Subcutaneous abdominal adipose tissue (tissue), 5 donors: Measurements from ENCODE around the gene ZNF541.

Experiments
- H3K27ac ChIP-seq: one replicate; pipeline ENCODE4 v1.7.0; 2013; ENCODE audit warnings: low read depth, mild to moderate bottlenecking, inconsistent platforms, low read length, moderate library complexity
- H3K27me3 ChIP-seq, 5 donors: one replicate each; pipeline ENCODE4 v1.7.0; 2013; ENCODE audit warnings: low read length in 5 of 5, inconsistent platforms in 1 of 5; ENCODE audit not compliant: control insufficient read depth in 5 of 5, insufficient read depth in 4 of 5
- H3K36me3 ChIP-seq, 5 donors: one replicate each; pipeline ENCODE4 v1.7.0; 2013; ENCODE audit warnings: low read length in 5 of 5; ENCODE audit not compliant: control insufficient read depth in 5 of 5, insufficient read depth in 5 of 5
- H3K4me1 ChIP-seq, 5 donors: one replicate each; pipeline ENCODE4 v1.7.0; 2013; ENCODE audit warnings: low read length in 5 of 5, mild to moderate bottlenecking in 3 of 5, moderate library complexity in 1 of 5; ENCODE audit not compliant: control insufficient read depth in 5 of 5, insufficient read depth in 5 of 5
- H3K4me3 ChIP-seq, 5 donors: one replicate each; pipeline ENCODE4 v1.7.0; 2013; ENCODE audit warnings: low read length in 5 of 5, low read depth in 1 of 5
- H3K9ac ChIP-seq, 5 donors: one replicate each; pipeline ENCODE4 v1.7.0; 2013; ENCODE audit warnings: low read length in 5 of 5, mild to moderate bottlenecking in 4 of 5, moderate library complexity in 3 of 5
- H3K9me3 ChIP-seq, 5 donors: one replicate each; pipeline ENCODE4 v1.7.0; 2013; ENCODE audit warnings: low read length in 5 of 5; ENCODE audit not compliant: control insufficient read depth in 5 of 5
- donor health status: healthy.
- donor health status: healthy.
- donor health status: healthy.
- donor health status: healthy.
- donor health status: healthy.

Gene ZNF541

DNA sequence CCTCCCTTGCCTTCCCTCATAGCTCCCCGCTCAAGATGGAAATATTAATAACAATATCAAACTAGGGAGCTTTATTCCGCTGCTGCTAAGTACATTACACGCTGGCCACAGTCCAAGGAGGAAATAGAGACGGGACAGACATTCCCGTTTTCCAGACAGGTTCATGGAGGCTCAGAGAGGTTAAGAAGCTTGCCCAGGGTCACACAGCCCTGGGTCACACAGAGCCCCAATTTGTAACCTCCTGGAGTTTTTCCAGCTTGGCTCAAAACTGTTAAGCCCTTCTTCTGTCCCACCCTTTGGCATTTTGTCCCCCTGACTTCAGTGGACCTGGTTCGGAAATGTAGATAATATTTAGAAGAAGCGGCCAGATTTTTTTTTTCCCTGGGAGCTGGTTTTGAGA lies 38.0 kb upstream of the ZNF541 start:
- Histone ChIP-seq H3K36me3 (peaks cover 0 to 7% (median 0%) of the 10 kb centered on the region in 5 donors), H3K4me1 (peaks cover 2 to 43% (median 41%) of the 10 kb centered on the region in 5 donors), H3K27me3 (no peaks in the 10 kb centered on the region), H3K4me3 (peak overlapping the region; percentile 41 to 98 (median 70)), H3K9ac (peak overlapping the region; percentile 56 to 86 (median 80)), H3K27ac (peak overlapping the region; percentile 37), H3K9me3 (no peaks in the 10 kb centered on the region)

DNA sequence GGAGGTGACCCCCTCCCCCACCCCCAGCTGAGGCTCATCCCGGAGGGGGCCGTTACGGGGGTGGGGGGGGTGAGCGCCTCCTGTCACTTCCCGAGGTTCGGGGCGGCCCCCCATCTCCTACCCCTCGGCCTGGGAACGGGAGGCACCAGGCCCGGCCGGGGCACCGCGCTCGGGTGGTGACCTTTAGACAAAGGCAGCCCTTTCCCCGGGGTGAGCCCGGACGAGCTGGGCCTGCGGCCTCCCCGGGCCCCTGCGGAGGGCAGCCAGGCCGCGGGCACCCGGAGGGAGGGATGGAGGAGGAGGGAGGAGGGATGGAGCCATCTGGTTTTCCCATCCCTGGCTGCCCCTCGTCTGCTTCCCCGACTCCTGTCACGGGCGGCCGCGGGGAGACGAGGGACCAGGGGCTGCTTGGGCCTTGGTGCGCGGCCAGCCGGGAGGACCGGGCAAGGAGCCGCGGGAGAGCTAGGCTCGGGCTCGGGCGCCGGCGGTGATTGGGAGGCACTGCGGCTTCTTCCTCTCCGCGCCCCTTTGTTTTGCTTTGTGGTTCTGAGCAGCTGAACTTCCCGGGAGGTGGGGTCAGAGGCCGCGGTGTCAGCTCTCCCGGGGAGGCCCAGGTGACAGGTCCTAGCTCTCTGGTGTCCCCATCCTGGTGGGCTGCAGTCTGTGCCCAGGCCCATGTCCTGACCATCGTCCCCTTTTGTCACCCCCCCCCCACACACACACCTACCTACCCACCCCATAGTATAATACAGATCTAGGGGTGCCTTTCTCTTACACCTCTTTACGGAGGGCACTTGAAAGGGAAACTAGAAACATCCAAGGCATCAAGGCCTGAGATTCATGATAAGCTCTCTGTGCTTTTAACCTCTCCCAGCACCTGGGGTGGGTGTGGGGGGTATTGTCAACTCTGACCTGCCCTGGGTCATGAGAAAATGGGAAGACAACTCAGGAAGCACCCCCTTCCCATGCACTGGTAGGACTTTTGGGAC lies 37.3 kb upstream of the ZNF541 start:
- peaks cover 2 to 48% (median 39%) of the 10 kb centered on the region in 5 donors for H3K4me1 ChIP-seq
- peak overlapping the region; percentile 41 to 98 (median 70) for H3K4me3 ChIP-seq
- H3K36me3 ChIP-seq: peaks cover 0 to 5% (median 0%) of the 10 kb centered on the region in 5 donors
- no peaks in the 10 kb centered on the region for H3K27me3 ChIP-seq
- H3K27ac ChIP-seq: peak overlapping the region; percentile 37
- peak overlapping the region; percentile 56 to 86 (median 80) for H3K9ac ChIP-seq
- H3K9me3 ChIP-seq: no peaks in the 10 kb centered on the region

DNA sequence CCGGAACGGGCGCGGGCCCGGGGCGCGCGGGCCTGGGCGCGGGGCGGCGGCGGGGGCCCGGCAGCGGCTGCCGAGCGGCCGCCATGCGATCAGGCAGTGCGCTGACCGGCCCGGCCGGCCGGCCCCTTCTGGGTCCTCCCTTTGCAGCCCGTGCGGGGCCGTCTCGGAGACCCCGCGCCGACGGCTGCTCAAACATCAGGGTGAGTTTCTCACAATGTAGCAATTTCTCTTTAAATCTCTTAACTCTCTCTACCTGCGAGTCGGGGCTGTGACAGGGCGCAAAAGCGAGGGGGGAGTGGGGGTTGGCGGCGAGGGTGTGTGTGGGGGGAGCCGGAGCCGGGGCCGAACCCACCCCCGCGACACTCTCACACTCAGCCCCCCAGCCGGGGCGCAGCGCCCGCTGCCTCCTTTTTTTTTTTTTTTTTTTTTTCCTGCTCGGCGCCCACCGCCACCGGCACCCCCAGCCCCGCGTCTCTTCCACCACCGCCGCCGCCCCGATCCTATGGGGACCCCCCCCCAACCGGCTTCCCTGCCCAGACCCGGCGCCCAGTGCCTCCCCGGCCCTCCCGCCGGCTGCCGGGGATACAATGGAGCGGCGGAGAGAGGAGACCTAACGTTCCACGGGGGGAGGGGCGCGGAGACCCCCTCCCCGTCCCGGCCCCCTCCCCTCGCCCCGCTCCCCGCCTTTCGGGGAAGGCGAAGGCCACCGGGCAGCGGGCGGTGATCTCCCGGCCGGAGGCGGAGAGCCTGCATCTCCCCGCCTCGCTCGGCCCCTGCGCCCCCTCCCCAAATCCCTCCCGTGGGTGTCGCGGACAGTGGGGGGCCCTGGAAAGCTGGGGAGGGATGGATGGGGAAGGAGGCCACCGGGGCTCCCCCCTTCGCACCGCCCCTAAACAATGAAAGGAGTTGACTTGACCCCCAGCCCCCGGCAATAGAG lies 36.3 kb upstream of the ZNF541 start, which contains the start of gene BICRA:
Gene BICRA, plus strand, starts transcription at position 166 of the 937 bp plus-strand sequence. CDS start 64,441 bp downstream, outside the sequence.
- Histone ChIP-seq H3K27ac (peak within 1 kb of the TSS; percentile 91), H3K27me3 (no peaks in the 10 kb centered on the region), H3K9ac (peak within 1 kb of the TSS in 4 of 5 donors; percentile 91 to 99 (median 95)), H3K36me3 (no peaks in the 10 kb centered on the region), H3K9me3 (no peaks in the 10 kb centered on the region), H3K4me3 (peak within 1 kb of the TSS in 4 of 5 donors; percentile 77 to 98 (median 88)), H3K4me1 (peaks cover 2 to 48% (median 39%) of the 10 kb centered on the region in 5 donors)

DNA sequence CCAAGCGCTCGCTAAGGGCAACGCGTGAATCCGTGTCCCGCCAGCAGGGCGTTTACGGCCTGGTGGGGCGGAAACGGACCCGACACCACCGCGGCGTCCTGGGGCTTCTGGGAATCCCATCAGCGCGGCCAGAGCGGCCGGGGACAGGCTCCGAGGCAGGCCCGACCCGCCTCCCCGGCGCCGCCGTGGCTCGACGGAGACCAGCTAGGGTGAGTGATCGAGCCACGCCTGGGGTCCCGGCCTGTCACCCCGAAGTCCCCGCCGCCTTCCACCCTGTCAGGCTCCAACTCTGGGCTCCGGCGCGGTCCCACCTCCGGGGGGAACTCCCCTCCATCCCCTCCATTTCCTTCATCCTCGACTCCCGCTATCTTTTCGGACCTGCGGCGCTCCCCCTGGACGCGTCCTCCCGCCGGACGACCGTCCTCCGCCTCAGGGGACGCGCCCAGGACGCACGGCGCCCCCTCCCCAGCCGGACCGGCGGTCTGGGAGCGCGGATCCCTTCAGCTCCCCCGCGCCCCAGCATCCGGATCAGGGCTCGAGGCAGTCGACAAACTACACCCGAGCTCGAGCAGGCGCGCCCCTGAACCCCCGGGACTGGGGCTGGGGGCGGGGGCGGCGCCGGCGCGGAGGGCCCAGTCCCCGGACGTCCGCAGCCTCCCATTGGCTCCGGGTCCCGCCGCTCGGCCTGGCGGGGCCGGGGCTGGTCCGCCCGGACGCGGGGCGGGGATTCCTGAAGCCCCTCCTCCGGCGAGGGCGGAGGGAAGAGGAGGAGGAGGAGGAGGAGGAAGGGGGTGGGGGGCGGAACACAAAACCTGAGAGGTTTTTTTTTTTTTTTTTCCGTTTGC lies 35.3 kb upstream of the ZNF541 start:
- peaks cover 2 to 43% (median 35%) of the 10 kb centered on the region in 5 donors for H3K4me1 ChIP-seq
- no peaks in the 10 kb centered on the region for H3K36me3 ChIP-seq
- peak overlapping the region in 4 of 5 donors; percentile 77 to 98 (median 88) for H3K4me3 ChIP-seq
- peak overlapping the region; percentile 91 for H3K27ac ChIP-seq
- H3K9me3 ChIP-seq: no peaks in the 10 kb centered on the region
- H3K27me3 ChIP-seq: no peaks in the 10 kb centered on the region
- H3K9ac ChIP-seq: peak overlapping the region in 4 of 5 donors; percentile 91 to 99 (median 95)

DNA sequence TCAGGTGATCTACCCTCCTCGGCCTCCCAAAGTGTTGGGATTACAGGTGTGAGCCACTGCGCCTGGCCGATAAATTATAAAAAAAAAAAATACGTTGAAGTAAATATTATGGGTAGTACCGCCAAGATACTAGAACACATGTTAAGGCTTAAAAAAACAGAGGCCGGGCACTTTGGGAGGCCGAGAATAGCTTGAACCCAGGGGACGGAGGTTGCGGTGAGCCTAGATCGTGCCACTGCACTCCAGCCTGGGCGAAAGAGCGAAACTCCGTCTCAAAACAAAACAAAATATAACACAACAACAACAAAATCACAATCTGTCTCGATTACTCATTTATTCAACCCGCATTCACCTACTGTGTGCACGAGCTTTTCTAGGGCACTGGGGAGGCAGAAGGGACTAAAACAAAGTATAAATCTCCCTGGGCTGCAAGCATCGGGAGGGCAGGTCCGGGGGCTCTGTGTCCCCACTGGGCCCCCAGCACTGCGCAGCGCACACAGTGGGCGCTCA lies 34.7 kb upstream of the ZNF541 start:
- Histone ChIP-seq H3K36me3 (no peaks in the 10 kb centered on the region), H3K4me1 (peaks cover 2 to 36% (median 29%) of the 10 kb centered on the region in 5 donors), H3K4me3 (peak overlapping the region; percentile 71 to 98 (median 84)), H3K27me3 (no peaks in the 10 kb centered on the region), H3K9me3 (no peaks in the 10 kb centered on the region), H3K27ac (peak overlapping the region; percentile 91), H3K9ac (peak overlapping the region in 4 of 5 donors; percentile 91 to 99 (median 95))

DNA sequence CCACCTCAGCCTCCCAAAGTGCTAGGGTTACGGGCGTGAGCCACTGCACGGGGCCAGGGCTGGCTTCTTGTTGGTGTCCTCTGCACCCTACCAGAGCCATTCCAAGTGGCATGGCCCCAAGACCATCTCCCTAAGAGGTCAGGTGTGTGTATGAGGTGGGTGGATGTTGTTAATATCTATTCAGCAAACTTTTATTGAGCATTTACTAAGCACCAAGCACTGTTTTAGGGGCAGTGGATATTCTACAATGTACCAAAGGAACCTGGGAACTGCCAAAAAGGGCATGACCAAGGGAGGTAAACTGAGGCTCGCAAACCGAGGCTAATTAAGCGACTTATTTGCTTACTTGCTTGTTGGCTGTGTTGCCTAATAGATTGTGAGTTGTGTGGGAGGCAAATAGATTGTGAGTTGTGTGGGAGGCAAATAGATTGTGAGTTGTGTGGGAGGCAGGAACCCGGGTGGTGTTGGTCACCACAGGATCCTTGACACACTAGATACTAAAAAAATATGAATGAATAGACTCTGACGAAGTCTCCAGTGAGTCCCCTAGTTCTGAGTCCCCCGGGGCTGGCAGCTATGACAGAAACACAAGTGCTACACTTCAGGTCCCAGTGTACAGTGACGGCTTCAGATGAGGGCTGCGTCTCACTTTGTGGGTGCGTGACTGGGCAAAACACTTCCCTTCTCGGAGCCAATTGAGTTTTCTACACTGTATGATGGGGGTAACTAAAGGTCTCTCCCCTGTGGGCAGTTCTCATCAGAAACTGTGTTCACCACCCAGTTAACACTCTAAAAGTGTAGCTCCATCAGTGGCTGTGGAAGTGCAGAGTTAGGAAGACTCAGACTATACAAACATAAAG lies 31.0 kb upstream of the ZNF541 start:
- Histone ChIP-seq H3K9ac (no peak overlapping the region), H3K9me3 (no peaks in the 10 kb centered on the region), H3K4me3 (no peak overlapping the region), H3K4me1 (peaks cover 0 to 40% (median 33%) of the 10 kb centered on the region in 5 donors), H3K27me3 (no peaks in the 10 kb centered on the region), H3K27ac (no peak overlapping the region), H3K36me3 (no peaks in the 10 kb centered on the region)

DNA sequence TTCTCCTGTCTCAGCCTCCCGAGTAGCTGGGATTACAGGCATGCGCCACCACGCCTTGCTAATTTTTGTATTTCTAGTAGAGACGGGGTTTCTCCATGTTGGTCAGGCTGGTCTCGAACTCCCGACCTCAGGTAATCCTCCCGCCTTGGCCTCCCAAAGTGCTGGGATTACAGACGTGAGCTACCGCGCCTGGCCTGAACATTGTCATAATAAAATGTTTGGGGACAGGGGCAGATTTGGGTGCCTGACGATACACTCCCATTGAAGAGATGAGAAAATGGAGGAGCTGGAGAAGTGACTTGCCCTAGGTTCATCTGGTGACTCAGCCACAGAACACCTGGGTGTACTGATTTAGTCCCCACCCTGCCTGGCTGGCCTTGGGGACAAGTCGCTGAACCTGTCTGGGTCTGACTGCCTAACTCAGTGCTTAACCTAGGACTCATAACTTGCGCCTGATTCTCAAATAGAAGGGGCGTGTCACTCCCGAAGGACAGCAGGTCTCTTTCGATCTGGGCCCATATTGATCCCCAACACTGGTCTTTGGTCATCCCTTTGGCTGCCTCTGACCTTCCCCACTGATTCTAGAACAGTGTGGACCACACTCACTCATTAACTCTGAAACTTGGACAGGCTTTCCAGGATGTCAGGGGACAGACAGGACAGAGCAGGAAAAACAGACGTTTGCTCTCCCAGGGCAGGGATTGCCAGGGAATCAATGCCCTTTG lies 28.4 kb upstream of the ZNF541 start:
- peak overlapping the region; percentile 64 to 83 (median 78) for H3K4me3 ChIP-seq
- H3K27me3 ChIP-seq: no peaks in the 10 kb centered on the region
- H3K9ac ChIP-seq: no peak overlapping the region
- H3K4me1 ChIP-seq: peaks cover 0 to 41% (median 29%) of the 10 kb centered on the region in 5 donors
- peak overlapping the region; percentile 81 for H3K27ac ChIP-seq
- no peaks in the 10 kb centered on the region for H3K36me3 ChIP-seq
- H3K9me3 ChIP-seq: no peaks in the 10 kb centered on the region
